ENCODE results near the gene PDE11A. TPM values are rescaled to one million over a fixed set of nuclear protein-coding genes. Genes with fewer than 3 reads are reported as not detected.

Gene PDE11A
- total and polyA plus RNA-seq, 2 experiments from 2014 or later: 0.08 to 0.73 TPM

GRCh38 chr2:177641331-177641730 is 431.2 kb downstream of the PDE11A start:
- H2AFZ ChIP-seq: no peak overlapping the region
- no peak for ATAC-seq
- no peaks in the 10 kb centered on the region for H3K36me3 ChIP-seq (ENCODE audit: insufficient read depth)
- H3K4me3 ChIP-seq: no peak overlapping the region
- TF ChIP-seq, protein P1, sequence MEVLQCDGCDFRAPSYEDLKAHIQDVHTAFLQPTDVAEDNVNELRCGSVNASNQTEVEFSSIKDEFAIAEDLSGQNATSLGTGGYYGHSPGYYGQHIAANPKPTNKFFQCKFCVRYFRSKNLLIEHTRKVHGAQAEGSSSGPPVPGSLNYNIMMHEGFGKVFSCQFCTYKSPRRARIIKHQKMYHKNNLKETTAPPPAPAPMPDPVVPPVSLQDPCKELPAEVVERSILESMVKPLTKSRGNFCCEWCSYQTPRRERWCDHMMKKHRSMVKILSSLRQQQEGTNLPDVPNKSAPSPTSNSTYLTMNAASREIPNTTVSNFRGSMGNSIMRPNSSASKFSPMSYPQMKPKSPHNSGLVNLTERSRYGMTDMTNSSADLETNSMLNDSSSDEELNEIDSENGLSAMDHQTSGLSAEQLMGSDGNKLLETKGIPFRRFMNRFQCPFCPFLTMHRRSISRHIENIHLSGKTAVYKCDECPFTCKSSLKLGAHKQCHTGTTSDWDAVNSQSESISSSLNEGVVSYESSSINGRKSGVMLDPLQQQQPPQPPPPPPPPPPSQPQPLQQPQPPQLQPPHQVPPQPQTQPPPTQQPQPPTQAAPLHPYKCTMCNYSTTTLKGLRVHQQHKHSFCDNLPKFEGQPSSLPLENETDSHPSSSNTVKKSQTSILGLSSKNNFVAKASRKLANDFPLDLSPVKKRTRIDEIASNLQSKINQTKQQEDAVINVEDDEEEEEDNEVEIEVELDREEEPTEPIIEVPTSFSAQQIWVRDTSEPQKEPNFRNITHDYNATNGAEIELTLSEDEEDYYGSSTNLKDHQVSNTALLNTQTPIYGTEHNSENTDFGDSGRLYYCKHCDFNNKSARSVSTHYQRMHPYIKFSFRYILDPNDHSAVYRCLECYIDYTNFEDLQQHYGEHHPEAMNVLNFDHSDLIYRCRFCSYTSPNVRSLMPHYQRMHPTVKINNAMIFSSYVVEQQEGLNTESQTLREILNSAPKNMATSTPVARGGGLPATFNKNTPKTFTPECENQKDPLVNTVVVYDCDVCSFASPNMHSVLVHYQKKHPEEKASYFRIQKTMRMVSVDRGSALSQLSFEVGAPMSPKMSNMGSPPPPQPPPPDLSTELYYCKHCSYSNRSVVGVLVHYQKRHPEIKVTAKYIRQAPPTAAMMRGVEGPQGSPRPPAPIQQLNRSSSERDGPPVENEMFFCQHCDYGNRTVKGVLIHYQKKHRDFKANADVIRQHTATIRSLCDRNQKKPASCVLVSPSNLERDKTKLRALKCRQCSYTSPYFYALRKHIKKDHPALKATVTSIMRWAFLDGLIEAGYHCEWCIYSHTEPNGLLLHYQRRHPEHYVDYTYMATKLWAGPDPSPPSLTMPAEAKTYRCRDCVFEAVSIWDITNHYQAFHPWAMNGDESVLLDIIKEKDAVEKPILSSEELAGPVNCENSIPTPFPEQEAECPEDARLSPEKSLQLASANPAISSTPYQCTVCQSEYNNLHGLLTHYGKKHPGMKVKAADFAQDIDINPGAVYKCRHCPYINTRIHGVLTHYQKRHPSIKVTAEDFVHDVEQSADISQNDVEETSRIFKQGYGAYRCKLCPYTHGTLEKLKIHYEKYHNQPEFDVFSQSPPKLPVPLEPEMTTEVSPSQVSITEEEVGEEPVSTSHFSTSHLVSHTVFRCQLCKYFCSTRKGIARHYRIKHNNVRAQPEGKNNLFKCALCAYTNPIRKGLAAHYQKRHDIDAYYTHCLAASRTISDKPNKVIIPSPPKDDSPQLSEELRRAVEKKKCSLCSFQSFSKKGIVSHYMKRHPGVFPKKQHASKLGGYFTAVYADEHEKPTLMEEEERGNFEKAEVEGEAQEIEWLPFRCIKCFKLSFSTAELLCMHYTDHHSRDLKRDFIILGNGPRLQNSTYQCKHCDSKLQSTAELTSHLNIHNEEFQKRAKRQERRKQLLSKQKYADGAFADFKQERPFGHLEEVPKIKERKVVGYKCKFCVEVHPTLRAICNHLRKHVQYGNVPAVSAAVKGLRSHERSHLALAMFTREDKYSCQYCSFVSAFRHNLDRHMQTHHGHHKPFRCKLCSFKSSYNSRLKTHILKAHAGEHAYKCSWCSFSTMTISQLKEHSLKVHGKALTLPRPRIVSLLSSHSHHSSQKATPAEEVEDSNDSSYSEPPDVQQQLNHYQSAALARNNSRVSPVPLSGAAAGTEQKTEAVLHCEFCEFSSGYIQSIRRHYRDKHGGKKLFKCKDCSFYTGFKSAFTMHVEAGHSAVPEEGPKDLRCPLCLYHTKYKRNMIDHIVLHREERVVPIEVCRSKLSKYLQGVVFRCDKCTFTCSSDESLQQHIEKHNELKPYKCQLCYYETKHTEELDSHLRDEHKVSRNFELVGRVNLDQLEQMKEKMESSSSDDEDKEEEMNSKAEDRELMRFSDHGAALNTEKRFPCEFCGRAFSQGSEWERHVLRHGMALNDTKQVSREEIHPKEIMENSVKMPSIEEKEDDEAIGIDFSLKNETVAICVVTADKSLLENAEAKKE (CRISPR knock-in tag; IDR thresholded peaks at IDR 0.05): no peak
- TF ChIP-seq ZNF331 (CRISPR knock-in tag; IDR thresholded peaks at IDR 0.05; ENCODE audit: low read depth): no peak
- TF ChIP-seq, protein P2, sequence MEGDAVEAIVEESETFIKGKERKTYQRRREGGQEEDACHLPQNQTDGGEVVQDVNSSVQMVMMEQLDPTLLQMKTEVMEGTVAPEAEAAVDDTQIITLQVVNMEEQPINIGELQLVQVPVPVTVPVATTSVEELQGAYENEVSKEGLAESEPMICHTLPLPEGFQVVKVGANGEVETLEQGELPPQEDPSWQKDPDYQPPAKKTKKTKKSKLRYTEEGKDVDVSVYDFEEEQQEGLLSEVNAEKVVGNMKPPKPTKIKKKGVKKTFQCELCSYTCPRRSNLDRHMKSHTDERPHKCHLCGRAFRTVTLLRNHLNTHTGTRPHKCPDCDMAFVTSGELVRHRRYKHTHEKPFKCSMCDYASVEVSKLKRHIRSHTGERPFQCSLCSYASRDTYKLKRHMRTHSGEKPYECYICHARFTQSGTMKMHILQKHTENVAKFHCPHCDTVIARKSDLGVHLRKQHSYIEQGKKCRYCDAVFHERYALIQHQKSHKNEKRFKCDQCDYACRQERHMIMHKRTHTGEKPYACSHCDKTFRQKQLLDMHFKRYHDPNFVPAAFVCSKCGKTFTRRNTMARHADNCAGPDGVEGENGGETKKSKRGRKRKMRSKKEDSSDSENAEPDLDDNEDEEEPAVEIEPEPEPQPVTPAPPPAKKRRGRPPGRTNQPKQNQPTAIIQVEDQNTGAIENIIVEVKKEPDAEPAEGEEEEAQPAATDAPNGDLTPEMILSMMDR (conservative IDR thresholded peaks at IDR 0.05; ENCODE audit: low read depth in 2 of 2): no peak
- no peak for TF ChIP-seq NANOG (IDR thresholded peaks at IDR 0.05; ENCODE audit: borderline replicate concordance)
- no peak for TF ChIP-seq ETS1 (IDR thresholded peaks at IDR 0.05)
- no peak for TF ChIP-seq POLR2AphosphoS5 (IDR thresholded peaks at IDR 0.05; ENCODE audit: low read depth)
- no peak for TF ChIP-seq JUNB (IDR thresholded peaks at IDR 0.05; ENCODE audit: unreplicated experiment)
- no peak for TF ChIP-seq EZH2phosphoT487 (IDR thresholded peaks at IDR 0.05; ENCODE audit: unreplicated experiment)
- TF ChIP-seq ZNF114 (CRISPR knock-in tag; IDR thresholded peaks at IDR 0.05): no peak
- TF ChIP-seq CREB1 (CRISPR knock-in tag; IDR thresholded peaks at IDR 0.05; ENCODE audit: low read depth): no peak
- TF ChIP-seq EZH2 (IDR thresholded peaks at IDR 0.05; ENCODE audit: low read depth, unreplicated experiment): no peak
- no peak for DNase-seq (ENCODE audit: low spot score)
- Mint-ChIP-seq H3K4me1 (no peaks in the 10 kb centered on the region), H3K27ac (no peak overlapping the region), H3K36me3 (ENCODE audit: low read depth) (peaks cover 3% of the 10 kb centered on the region), H3K4me3 (no peak overlapping the region), H3K27me3 (ENCODE audit: insufficient read depth, low read depth, poor library complexity) (peaks cover 2% of the 10 kb centered on the region), H3K9me3 (peaks cover 19% of the 10 kb centered on the region)
- no peaks in the 10 kb centered on the region for H3F3A ChIP-seq (replicated peaks; ENCODE audit: low read depth)
- H3K27me3 ChIP-seq (ENCODE audit: insufficient read depth): no peaks in the 10 kb centered on the region
- H3K4me1 ChIP-seq (ENCODE audit: insufficient read depth): no peaks in the 10 kb centered on the region
- 0 out of 2 replicates have a peak, but pooled peaks cover 4% of the 10 kb centered on the region for H3K9me2 ChIP-seq (ENCODE audit: insufficient read depth)
- H3K27ac ChIP-seq (ENCODE audit: low read depth): no peak overlapping the region
- H4K20me1 ChIP-seq (replicated peaks; ENCODE audit: insufficient read depth): no peaks in the 10 kb centered on the region
- no peaks in the 10 kb centered on the region for H3K79me2 ChIP-seq (replicated peaks; ENCODE audit: insufficient read depth)
- H3K4me2 ChIP-seq: no peak overlapping the region
